Stimulated activated CD4-positive, alpha-beta T cell treated with anti-CD3 and anti-CD28 coated beads, Interleukin-12 subunit alpha, Interleukin-12 subunit beta, amount 100 ng/mL, for 48 hours (primary cell): Measurements from ENCODE around the gene MPND.

Experiments
- DNase-seq, 3 donors: peaks; one replicate each; pipeline ENCODE4 v3.0.0-alpha.2; 2020; ENCODE audit warnings: low read depth in 2 of 3, low spot score in 1 of 3

Gene MPND

DNA sequence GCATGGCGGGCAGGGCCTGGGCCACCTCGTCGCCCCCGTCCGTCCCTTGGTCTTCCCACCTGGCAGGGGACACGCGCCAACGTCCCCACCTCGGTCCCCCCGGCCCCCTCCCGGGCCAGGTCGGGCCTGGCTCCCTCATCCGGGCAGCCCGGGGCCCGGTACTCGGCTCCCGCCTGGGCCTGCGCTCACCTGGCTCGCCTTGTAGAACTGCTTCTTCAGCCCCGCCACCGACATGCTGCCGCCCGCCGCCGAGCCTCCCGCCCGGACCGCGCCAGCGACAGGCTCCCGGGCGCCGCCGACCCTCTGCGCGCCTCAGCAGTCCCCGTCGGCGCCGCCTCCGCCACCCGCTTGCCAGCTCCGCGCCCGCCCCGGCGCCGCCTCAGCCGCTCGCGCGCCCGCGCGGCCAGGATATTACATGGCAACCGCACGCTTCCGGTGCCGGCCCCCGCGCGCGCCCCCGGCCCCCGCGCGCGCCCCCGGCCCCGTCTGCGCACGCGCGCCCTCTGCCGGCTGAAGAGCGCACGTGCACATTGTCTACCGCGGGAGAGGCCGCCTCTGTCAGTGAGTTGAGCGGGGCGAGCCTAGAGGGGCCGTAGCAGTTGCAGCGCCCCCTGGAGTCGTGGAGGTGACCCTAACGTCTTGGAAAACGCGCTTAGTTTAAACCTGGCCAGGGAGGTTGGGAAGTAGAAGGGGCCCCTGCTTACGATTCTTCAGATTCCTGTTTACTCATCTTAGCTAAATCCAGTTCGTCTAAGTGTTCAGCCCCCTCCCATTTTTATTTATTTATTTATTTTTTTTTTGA, 57.0 kb downstream of the MPND start, which contains the start of gene SH3GL1:
TSS of gene SH3GL1 (minus strand) at position 413 of the 802 bp plus-strand sequence. CDS start at position 234, 179 bp downstream.
- DNase-seq, result peak; percentile 86 to 89 (median 88)

- no peak for DNase-seq
Observed at GRCh38 chr19:4401769-4402170, 58.4 kb downstream of the MPND start.

DNA sequence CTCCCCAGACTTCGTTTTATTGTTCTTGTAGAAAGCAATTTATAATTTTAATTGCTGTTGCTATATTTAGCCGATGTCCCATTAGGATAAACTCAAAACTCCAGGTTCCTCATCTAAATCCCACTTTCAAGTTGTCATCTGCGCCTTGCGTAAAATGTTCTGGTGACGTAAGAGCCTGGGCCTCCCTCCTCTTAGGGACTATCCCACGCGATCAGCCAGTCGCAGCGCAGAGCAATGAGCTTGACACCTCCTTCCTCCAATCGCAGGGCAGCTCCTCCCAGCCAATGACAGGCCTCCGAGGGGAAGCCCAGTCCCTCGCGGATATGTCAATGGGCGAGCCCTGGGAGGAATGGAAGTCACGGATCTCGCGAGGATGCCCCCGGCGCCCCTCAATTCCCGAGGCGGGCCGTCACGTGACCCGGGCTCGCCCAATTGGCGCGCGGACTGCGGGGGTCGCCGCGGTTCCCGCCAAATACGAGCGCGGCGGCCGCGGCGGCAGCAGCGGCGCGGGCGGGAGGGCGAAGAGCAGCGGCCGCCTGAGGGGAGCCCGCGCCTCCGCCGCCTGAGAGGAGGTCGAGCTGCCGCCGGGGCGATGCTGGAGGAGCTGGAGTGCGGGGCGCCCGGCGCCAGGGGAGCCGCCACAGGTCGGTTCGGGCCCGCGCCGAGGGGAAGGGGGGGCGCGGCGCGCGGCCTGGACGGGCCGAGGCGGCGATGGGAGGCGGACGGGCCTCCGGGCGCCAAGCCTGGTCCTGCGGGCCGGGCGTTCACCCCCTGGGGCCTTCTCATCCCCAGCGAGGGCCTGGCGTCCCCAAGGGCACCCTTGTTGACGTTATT, 59.0 kb downstream of the MPND start, which contains the start of gene CHAF1A:
TSS of gene CHAF1A (plus strand) at position 470 of the 834 bp plus-strand sequence. CDS start at position 593, 123 bp downstream.
- peak; percentile 98 to 99 (median 99) for DNase-seq

DNA sequence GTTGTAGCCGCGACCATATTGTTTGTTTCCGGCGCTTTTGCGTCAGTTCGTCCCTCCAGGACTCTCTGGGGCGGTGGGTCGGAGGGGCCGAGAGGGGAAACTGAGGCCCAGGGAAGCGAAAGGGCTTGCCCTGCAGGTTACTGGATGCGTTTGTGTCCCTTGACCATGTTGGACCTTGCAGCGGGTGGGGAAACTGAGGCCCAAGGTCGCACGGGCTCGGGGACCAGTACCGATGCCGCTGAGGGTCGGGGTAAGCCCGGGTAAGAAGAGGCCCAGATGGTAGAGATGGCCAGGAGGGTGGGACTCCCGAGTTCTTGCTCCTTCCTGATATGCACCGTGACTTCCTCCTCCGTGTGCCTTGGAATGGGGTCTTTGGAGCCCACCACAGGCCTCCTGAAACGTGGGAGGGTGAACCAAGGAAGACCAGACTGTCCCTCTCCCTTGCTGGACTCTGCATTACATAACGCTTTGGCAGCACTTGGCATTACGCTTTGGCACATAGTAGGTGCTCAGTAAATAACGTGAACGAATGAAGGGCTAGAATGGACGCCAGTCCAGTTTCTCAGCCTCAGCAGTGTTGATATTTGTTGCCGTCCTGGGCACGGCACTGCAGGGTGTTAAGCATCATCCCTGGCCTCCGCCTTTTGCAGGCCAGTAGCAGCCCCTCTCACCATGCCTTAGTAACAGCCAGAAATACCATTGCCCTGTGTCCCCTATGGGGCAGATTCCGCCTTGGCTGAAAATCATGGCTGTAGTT, 59.8 kb downstream of the MPND start:
- DNase-seq, result no peak

DNA sequence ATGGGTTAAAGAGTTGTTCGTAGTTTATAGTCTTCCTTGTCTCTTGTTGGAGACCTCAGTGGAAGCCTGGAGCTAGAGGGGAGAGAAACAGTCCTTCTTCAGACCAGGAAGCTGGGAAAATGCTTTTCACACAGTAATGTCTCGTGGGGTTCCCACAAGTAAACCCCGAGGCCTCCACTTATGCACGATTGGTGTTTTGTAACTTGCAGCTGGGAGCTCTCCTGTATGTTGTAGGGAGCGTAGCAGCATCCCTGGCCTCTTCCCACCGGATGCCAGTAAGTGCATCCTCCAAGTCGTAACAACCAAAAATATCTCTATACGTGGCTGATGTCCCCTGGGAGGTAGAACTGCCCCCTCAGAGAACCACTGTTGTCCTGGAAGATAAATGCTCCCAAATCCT, 62.6 kb downstream of the MPND start:
- no peak for DNase-seq

DNA sequence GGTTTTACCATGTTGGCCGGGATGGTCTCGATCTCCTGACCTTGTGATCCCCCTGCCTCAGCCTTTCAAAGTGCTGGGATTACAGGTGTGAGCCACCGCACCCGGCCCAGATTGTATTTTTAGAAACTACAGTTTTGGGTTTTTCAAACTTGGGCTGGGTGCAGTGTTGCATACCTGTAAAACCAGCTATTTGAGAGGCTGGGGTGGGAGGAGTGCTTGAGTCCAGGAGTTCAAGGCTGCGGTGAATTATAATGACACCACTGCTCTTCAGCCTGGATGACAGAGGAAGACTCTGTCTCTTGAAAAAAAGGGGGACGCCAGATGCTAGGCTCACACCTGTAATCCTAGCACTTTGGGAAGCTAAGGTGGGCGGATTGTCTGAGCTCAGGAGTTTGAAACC, 63.3 kb downstream of the MPND start:
- DNase-seq, result no peak

GRCh38 chr19:4409123-4409933, 66.0 kb downstream of the MPND start:
- DNase-seq, result no peak
